ENCODE data around the gene BPIFB3. TPM values are rescaled to one million over a fixed set of nuclear protein-coding genes. Genes with fewer than 3 reads are reported as not detected.
A peak's percentile ranks its signal among the peaks of the same experiment; 100 is the strongest.

BPIFB3 gene
- not detected for total RNA-seq

- Histone ChIP-seq H3K9me3 (no peaks in the 10 kb centered on the region), H3K4me1 (no peaks in the 10 kb centered on the region), H3K36me3 (no peaks in the 10 kb centered on the region), H3K27ac (no peak within 1 kb of the TSS), H3K4me3 (no peak within 1 kb of the TSS), H3K27me3 (no peaks in the 10 kb centered on the region)
- no peak for DNase-seq
- TF ChIP-seq CTCF (IDR thresholded peaks at IDR 0.05) = no peak
- TF ChIP-seq POLR2A (IDR thresholded peaks at IDR 0.05) = no peak
These were observed at the start of gene BPIFB3 for GRCh38 chr20:33053291-33054106. BPIFB3 (plus strand) TSS chr20:33053903; CDS start chr20:33055436, 1,533 bp downstream.

GRCh38 chr20:33004141-33004751 lies 49.5 kb upstream of the BPIFB3 start, which contains the start of gene SUN5:
SUN5 (minus strand) TSS chr20:33004433; CDS start chr20:33004340, 93 bp downstream.
- H3K4me3 ChIP-seq = no peak within 1 kb of the TSS
- H3K27me3 ChIP-seq = no peaks in the 10 kb centered on the region
- no peaks in the 10 kb centered on the region for H3K9me3 ChIP-seq
- H3K36me3 ChIP-seq = no peaks in the 10 kb centered on the region
- peak in 1 of 3 donors; percentile 30 for DNase-seq
- TF ChIP-seq CTCF (IDR thresholded peaks at IDR 0.05) (no peak), POLR2A (IDR thresholded peaks at IDR 0.05) (no peak)
- no peak within 1 kb of the TSS for H3K27ac ChIP-seq
- no peaks in the 10 kb centered on the region for H3K4me1 ChIP-seq

GRCh38 chr20:33005132-33005566 lies 48.6 kb upstream of the BPIFB3 start:
- no peaks in the 10 kb centered on the region for H3K4me1 ChIP-seq
- no peaks in the 10 kb centered on the region for H3K9me3 ChIP-seq
- H3K27me3 ChIP-seq = no peaks in the 10 kb centered on the region
- no peaks in the 10 kb centered on the region for H3K36me3 ChIP-seq
- no peak overlapping the region for H3K4me3 ChIP-seq
- H3K27ac ChIP-seq = no peak overlapping the region
- TF ChIP-seq CTCF (IDR thresholded peaks at IDR 0.05) (peak; percentile 22 to 59 (median 39)), POLR2A (IDR thresholded peaks at IDR 0.05) (no peak)
- DNase-seq = no peak

- no peaks in the 10 kb centered on the region for H3K27me3 ChIP-seq
- no peaks in the 10 kb centered on the region for H3K4me1 ChIP-seq
- no peak overlapping the region for H3K4me3 ChIP-seq
- H3K36me3 ChIP-seq = no peaks in the 10 kb centered on the region
- H3K27ac ChIP-seq = no peak overlapping the region
- DNase-seq = peak in 1 of 3 donors; percentile 10
- H3K9me3 ChIP-seq = no peaks in the 10 kb centered on the region
- no peak for TF ChIP-seq CTCF (IDR thresholded peaks at IDR 0.05)
- TF ChIP-seq POLR2A (IDR thresholded peaks at IDR 0.05) = no peak
These were observed 47.6 kb upstream of the BPIFB3 start for GRCh38 chr20:33005908-33006775.

- Histone ChIP-seq H3K9me3 (no peaks in the 10 kb centered on the region), H3K4me1 (no peaks in the 10 kb centered on the region), H3K27ac (no peak overlapping the region), H3K27me3 (no peaks in the 10 kb centered on the region), H3K36me3 (no peaks in the 10 kb centered on the region), H3K4me3 (no peak overlapping the region)
- DNase-seq = peak in 1 of 3 donors; percentile 15
- TF ChIP-seq CTCF (IDR thresholded peaks at IDR 0.05) = no peak
- no peak for TF ChIP-seq POLR2A (IDR thresholded peaks at IDR 0.05)
These were observed 46.8 kb upstream of the BPIFB3 start for GRCh38 chr20:33006776-33007375.

Measured in Peyer's patch (tissue), 4 donors.